NCI-H2029 (cell line): ENCODE measurements around the gene ARHGAP28.

Experiments
- DNase-seq: peaks from one replicate; lab custom pipeline; 2025; lab: John Stamatoyannopoulos, UW

Gene ARHGAP28

DNA sequence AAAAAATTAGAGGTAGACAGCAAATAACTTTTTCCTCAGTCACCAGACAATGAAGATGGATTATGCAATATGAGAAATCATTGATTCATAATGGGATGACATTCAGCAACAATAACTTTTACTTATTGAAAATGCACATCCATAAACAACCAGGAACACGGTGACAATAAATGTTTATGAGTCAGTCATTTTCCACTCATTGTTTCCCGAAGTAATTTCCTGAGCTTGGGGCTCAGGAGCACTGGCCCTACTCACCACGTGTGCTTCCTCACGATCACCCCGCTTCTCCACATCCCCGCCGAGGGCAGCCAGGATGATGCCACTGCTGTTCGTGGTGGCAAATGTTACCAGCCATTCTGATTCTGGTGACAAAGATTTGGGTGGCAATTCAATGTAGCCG is 231.8 kb downstream of the ARHGAP28 start:
- DNase-seq, result no peak

DNA sequence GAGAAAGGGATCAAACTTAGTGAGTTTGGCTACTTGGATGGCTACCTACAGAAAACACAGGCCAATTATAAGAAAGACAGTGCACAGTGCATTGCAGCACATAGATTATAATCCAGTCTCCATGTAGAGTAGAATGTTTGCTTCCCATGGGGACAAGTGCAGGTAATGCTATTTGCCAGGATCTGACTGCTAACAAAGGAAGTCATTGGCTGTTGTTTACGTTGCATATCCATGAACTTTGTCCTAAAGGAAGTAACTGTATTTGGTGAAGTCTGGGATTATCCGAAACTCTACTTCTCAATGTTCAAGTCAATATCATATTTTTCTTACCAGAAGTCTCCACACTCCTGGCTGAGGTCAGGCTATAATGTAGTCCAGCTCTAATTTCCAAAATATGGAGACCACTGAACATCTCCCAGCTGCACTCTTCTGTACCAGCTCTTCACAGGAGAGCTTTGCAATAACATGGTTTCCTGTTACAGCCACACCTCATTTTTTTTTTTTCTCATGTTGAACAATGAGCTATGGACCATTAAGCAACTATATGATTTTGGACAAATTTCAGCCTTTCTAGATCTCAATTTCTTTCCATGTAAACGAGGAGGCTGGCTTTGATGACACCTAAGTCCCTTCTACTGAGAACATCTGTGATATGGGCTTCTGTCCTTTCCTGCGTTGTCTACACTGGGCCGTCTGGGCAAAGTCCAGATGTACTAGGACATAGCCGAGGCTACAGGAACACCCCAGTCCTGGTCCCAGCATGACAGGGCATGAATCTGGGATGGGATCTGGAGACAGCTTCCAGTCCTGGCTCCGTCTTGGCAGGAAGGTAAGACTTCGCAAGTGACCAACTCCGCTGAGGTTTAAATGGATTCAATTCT is 233.3 kb downstream of the ARHGAP28 start:
- peak; percentile 34 for DNase-seq

DNA sequence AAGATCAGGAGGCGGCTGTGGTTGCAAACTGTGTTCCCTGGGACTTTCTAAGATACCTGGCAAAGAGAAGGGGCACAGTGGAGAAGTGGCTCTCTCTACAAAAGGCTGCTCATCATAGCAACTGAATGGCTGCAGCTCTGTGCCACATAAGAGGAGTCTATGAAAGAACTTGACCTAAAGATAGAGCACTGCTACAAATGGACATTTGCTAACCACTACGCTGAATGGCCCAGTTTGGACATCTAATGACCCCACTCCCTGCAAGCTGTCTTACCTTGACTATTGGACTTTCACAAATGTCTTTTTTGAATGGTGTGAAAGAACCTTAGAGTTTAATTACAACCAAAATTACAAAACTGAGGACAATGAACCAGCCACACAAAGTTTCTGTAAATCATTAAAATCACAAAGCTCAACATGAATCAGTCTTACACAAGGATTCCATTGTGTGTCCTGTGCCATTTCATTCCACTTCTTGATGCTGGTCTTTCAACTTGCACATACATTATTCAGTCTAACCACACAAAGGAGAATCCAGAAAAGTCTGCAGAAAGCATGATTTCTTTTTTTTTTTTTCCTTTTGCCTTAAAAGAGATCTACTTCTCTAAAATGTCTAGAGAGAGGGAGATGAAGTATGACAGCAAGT is 234.1 kb downstream of the ARHGAP28 start:
- no peak for DNase-seq
